H7 (cell line): ENCODE results near the gene SGMS2. TPM values are rescaled to one million over a fixed set of nuclear protein-coding genes. Genes with fewer than 3 reads are reported as not detected.
A peak's percentile ranks its signal among the peaks of the same experiment; 100 is the strongest.

ENCODE experiments used
- DNase-seq: peaks from one replicate; pipeline ENCODE4 v3.0.0; 2012
- H3K27me3 ChIP-seq: 2 replicates; pipeline ENCODE4 v1.6.0; 2011; ENCODE audit warnings: mild to moderate bottlenecking, low read length; ENCODE audit not compliant: control insufficient read depth, insufficient read depth
- H3K36me3 ChIP-seq: replicated peaks from 2 replicates; pipeline ENCODE4 v1.5.1; 2011; ENCODE audit warnings: low read length; ENCODE audit not compliant: control insufficient read depth, insufficient read depth
- H3K4me3 ChIP-seq: 2 replicates; pipeline ENCODE4 v1.5.1; 2011; ENCODE audit warnings: low read depth, mild to moderate bottlenecking, control low read depth, low read length, moderate library complexity; ENCODE audit not compliant: insufficient read depth
- total RNA-seq: library from RNA; depleted of rRNA; stranded (reverse); fragments of >200 nt; shearing (Covaris generic); gene quantifications from 2 replicates; pipeline ENCODE4 v1.2.3, GENCODE V29; 2014; rRNA removed

Gene SGMS2
- total RNA-seq, 1 experiment from 2014 or later = 0.17 TPM

DNA sequence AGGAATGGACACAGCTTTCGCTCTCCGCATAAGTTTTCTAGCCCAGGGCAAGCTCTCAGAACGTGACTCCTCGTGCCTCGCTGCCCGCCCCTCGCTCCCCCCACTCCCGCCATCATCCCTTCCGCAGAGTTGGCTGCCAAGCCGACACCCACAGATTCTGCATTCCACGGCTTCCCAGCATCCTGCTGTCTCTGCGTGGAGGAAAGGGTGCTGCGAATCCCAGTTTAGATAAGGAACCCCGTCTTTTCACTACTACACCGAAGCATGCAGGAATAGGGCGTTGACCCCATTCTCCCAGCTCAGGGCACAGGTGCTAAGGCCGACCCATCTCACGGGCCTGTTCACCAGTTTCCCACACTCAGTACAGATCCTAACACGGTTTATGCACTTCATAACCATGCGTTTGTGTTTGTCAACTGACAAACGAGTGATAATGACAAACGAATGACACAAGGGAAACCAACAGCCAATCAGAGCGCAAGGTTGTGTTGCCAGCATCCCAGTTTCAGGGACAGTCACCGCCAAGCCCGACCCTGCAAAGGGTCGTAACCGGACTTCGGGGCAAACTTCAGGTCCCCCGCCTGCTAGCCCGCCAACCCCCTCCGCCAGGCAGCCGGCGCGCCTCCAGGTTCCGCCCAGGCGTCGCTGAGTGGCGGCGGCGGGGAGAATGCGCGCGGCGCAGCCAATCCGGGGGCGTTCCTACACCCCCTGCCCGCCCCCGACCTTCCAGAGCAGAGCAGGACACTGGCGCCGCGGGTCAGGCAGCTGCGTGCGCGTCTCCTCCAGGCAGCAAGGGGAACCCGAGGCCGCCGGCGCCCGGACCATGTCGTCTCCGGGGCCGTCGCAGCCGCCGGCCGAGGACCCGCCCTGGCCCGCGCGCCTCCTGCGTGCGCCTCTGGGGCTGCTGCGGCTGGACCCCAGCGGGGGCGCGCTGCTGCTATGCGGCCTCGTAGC lies 106.4 kb downstream of the SGMS2 start, which contains the start of gene CYP2U1:
Gene CYP2U1, plus strand, starts transcription at position 729 of the 954 bp plus-strand sequence. Its CDS starts 95 bp downstream, at position 824.
- H3K36me3 ChIP-seq = no peaks in the 10 kb centered on the region
- peak; percentile 95 for DNase-seq
- peak within 1 kb of the TSS; percentile 61 for H3K4me3 ChIP-seq
- H3K27me3 ChIP-seq = peaks cover 27% of the 10 kb centered on the region

DNA sequence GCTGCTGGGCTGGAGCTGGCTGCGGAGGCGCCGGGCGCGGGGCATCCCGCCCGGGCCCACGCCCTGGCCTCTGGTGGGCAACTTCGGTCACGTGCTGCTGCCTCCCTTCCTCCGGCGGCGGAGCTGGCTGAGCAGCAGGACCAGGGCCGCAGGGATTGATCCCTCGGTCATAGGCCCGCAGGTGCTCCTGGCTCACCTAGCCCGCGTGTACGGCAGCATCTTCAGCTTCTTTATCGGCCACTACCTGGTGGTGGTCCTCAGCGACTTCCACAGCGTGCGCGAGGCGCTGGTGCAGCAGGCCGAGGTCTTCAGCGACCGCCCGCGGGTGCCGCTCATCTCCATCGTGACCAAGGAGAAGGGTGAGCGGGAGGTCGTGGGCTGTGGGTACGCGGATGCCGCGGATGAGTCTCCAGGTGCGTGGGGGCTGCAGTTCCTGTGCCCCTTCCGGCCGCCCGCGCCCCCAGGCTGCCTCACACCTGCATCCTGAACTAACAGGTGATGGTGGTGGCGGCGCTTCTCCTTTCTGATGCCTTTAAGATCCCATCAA lies 107.1 kb downstream of the SGMS2 start:
- DNase-seq = no peak
- Histone ChIP-seq H3K4me3 (peak overlapping the region; percentile 61), H3K36me3 (no peaks in the 10 kb centered on the region), H3K27me3 (peaks cover 27% of the 10 kb centered on the region)

DNA sequence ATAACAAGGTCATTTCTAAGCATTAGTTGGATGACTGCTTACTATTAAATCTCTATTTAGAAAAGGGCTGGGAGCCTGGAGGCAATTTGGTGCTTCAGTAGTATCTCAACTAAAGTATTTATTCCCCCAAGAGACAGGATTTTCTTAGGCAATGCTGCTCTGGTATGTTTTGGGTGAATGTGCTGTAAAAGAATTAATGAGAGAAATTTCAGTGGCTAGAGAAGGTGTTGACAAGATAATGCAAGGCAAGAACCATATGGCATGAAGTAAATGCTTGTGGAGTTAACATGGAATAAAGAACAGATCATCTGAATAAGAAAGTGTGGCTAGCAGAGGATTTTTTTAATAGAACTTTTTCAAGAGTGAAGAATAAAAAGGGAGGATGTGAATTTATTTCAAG lies 110.5 kb downstream of the SGMS2 start:
- H3K27me3 ChIP-seq = peaks cover 25% of the 10 kb centered on the region
- no peak overlapping the region for H3K4me3 ChIP-seq
- no peaks in the 10 kb centered on the region for H3K36me3 ChIP-seq
- no peak for DNase-seq

DNA sequence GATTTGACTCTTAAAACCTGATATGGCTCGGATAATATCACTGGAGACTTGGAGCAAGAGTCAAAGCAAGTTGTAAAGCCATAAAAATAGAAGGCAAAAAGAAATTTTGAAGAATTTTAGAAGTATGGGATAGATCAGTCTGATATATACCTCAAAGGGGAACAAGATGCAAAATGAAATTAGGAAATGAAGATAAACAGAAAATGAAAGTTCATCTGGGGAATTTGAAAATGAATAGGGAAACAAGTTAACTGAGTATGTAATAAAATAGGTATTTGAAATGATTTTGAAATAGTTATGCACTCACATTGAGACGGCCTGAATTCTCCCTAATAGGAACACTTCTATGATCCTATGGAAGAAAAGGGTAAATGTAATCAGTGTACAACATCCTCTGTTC lies 112.3 kb downstream of the SGMS2 start:
- no peaks in the 10 kb centered on the region for H3K36me3 ChIP-seq
- H3K4me3 ChIP-seq = no peak overlapping the region
- DNase-seq = no peak
- peaks cover 13% of the 10 kb centered on the region for H3K27me3 ChIP-seq

DNA sequence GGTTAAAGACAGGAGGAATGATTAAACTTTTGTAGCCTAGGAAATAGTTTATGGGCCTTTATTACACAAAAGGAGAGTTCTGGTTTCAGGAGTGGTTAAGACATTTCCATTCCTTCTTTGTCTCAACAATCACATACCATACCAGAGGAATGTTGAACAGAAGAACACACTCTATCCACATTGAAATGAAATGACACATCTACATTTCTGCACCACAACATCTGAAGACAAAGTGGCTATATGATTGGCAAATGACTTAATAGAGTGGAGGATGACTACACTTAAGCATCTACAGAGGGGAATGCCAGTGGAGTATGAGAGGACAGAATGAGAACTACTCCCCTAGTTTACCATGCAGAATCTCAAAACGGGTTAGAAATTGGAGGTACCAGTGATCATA lies 114.6 kb downstream of the SGMS2 start:
- H3K27me3 ChIP-seq = no peaks in the 10 kb centered on the region
- H3K36me3 ChIP-seq = no peaks in the 10 kb centered on the region
- no peak for DNase-seq
- no peak overlapping the region for H3K4me3 ChIP-seq

DNA sequence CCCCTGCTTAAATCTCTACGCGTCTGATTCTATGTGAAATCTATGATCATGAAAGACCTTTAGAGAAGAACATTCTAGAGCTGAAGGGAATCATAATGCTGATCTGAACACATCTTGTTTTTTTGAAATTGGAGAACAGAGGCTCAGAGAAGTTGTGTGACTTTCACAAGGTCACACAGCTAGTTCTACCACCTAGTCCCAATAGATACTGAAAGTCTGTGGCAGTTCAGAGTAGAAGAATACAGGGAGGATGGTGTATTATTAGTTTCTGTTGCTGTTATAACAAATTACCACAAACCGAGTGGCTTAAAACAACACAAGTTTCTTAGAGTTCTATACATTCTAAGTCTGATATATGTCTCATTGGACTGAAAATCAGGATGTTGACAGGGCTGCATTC lies 121.1 kb downstream of the SGMS2 start:
- Histone ChIP-seq H3K27me3 (no peaks in the 10 kb centered on the region), H3K4me3 (no peak overlapping the region), H3K36me3 (no peaks in the 10 kb centered on the region; the same call in 1 of the 2 replicates)
- no peak for DNase-seq

DNA sequence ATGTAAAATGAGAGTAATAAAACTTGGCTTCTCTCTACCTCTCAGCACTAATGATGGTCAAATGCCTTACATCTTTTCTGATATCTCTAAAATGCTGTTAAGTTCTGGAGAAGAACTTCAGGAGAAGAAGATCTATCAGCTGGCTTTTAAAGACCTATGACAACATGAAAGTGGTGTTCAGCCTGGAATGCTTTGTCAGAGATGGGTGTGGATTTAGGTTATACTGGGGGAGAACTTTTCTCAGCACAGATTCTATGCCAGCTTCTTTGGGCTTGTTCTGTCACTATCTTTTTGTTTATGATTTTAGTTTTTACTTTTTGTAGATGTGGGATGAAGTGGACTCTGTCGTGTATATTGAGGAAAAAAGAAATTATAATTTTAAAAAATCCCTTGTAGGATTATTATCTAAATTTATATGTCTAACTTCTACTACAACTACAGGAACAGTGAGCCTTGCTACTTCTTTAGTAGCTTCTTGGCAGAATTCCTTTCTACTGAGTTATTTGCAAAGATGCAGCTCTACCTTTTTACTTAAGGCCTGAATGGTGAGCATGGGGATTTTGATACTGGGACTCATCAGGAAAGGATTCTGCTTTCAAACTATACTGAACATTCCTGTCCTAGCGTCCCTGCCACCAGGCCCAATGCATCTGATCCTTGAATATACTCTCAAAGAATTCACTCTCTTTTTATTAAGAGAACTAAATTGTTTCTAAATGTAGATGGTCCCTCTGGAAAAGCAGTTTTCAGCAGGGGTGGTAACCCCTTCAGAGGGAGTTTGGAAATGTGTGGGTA lies 126.2 kb downstream of the SGMS2 start:
- Histone ChIP-seq H3K27me3 (no peaks in the 10 kb centered on the region), H3K4me3 (no peak overlapping the region), H3K36me3 (no peaks in the 10 kb centered on the region; the same call in 1 of the 2 replicates)
- DNase-seq = no peak

DNA sequence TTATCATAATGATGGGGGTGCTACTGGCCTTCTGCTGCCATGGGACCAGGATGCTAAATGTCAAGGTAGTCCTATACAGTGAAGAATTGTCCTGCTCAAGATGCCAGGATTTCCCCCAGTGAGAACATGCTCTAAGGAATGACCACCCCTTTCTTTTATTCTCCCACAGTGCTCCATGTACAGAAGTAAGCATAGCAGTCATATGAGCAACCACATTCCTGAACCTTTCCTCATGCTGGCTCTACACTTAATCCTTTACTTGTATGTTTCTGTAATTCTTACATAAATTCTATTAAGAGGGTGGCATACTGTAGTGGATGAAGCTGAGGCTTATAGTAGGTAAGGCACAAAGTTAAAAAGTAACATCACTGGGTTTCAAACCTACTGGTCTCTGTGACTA lies 126.8 kb downstream of the SGMS2 start:
- Histone ChIP-seq H3K27me3 (no peaks in the 10 kb centered on the region), H3K4me3 (no peak overlapping the region), H3K36me3 (no peaks in the 10 kb centered on the region; the same call in 1 of the 2 replicates)
- DNase-seq = no peak

DNA sequence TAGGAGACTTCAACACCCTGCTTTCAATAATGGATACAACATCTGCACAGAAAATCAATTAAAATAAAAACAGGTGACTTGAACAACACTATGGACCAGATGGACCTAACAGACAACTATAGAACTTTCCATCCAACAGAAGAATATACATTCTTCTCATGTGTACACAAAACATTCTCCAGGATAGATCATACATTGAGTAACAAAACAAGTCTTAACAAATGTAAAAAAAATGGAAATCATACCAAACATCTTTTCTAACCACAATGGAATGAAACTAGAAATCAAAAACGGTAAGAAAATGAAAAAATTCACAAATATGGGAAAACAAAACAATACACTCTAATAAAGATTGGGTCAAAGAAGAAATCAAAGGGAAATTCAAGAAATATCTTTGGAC lies 131.3 kb downstream of the SGMS2 start:
- DNase-seq = no peak
- no peak overlapping the region for H3K4me3 ChIP-seq
- no peaks in the 10 kb centered on the region for H3K27me3 ChIP-seq
- H3K36me3 ChIP-seq = no peaks in the 10 kb centered on the region

Other genes starting within 250 kb of the SGMS2 start
- 53.6 and 63.0 TPM in 2 replicates for gene PAPSS1, start 104.7 kb upstream of the SGMS2 start, total RNA-seq
- 1.5 and 1.7 TPM in 2 replicates for gene CYP2U1, start 106.6 kb downstream of the SGMS2 start, total RNA-seq
- gene HADH, start 165.0 kb downstream of the SGMS2 start, total RNA-seq = 14.5 and 17.7 TPM in 2 replicates